Stimulated activated CD4-positive, alpha-beta T cell treated with anti-CD3 and anti-CD28 coated beads, Interleukin-2, amount 100 ng/mL, for 24 hours (primary cell): Measurements from ENCODE around the gene ASF1B.
A peak's percentile ranks its signal among the peaks of the same experiment; 100 is the strongest.
"Not testable (repeated sequence)": the region's sequence is repeated elsewhere in the genome, so short reads cannot be mapped to it uniquely, and the experiment has no call there.

ENCODE experiments used
- DNase-seq, 2 donors: peaks; one replicate each; pipeline ENCODE4 v3.0.0-alpha.2; 2020

Gene ASF1B

GRCh38 chr19:14159059-14159458, 22.7 kb upstream of the ASF1B start:
- DNase-seq = no peak

- DNase-seq = no peak
Measured at GRCh38 chr19:14158276-14159023, 22.1 kb upstream of the ASF1B start.

GRCh38 chr19:14156971-14157717, 20.8 kb upstream of the ASF1B start:
- no peak for DNase-seq

GRCh38 chr19:14156122-14156521, 19.7 kb upstream of the ASF1B start:
- no peak for DNase-seq

DNA sequence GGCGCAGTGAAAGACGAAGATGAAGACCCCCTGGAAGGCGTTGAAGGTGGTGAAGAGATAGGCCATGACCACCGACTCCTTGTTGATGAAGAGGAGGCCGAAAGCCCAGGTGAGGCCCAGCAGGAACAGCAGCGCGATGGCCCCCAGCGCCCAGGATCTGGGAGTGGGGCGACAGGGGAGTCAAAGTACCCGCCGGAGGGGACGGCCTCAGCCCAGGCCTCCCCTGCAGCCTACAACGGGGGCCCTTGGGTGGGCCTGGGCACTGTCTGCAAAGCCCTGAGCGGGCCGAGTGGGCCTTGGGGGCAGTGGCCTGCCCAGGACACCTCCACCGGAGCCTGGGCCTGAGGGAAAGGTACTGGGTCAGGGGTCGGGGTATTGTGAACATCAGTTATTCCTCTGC, 19.0 kb upstream of the ASF1B start:
- no peak for DNase-seq

GRCh38 chr19:14152713-14153112, 16.3 kb upstream of the ASF1B start:
- no peak for DNase-seq

DNA sequence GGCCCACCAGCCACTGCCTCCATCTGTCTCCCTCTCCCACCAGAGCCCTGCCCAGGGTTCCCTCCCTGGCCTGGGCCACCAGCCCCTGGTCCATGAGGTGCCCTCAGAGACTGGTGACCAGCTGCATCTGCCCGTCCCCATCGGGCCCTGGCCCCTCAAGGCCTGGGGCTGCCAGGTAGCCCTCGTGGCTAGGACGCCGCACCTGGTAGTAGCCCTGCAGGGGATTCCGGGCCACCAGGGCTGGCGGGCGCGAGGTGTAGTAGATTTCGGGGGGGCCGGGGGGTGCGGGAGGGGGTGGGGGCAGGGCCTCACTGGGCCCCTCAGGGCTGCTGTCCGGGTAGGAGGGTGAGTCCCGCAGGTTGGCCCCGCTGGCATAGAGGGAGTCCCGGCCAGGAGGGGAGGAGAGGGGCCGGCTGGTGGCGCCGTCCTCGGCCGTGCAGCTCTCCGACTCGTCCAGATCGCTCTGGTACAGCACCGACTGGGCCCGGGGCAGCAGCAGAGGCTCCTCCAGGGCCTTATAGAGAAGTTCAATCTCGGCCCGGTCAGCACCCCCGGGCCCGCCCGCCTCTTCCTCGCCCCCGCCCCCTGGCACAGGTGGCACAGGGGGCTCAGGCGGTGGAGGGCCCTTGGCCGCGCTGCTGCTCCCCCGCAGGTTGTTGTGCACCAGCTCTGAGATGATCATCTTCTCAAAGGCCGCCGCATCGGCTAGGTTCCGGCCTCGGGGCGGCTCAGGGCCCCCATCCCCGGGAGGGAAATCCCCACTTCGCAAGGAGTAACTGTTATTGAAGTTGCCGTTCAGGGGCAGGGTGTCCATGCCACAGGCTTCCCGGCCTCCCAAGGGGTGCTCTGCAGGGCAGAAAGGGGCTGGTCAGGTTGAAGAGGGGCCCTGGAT, 14.6 kb upstream of the ASF1B start:
- DNase-seq = no peak

GRCh38 chr19:14150041-14150769, 13.8 kb upstream of the ASF1B start:
- no peak for DNase-seq

DNA sequence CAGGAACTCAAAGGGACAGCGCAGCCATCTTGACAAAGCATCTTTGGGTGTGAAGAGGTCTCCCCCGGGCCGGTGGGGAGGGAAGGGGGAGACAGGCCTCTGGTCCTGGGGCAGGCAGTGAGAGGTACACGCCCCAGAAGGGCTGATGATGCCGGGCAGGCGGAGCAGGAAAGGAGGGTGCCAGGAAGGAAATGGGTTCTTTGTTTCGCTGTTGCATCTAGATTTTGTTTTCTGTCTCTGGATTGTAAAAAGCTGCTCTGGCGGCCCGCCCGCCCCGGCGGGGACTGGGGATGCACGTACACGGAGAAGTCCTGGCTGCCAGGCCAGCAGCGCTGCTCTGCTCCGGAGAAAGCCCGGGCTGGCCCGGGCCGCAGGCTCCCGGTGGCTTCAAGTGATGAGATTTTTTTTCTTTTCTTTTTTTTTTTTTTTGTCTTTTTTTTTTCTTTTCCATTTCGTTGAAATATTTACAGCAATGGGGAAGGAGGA, 13.2 kb upstream of the ASF1B start:
- peak; percentile 54 for DNase-seq

DNA sequence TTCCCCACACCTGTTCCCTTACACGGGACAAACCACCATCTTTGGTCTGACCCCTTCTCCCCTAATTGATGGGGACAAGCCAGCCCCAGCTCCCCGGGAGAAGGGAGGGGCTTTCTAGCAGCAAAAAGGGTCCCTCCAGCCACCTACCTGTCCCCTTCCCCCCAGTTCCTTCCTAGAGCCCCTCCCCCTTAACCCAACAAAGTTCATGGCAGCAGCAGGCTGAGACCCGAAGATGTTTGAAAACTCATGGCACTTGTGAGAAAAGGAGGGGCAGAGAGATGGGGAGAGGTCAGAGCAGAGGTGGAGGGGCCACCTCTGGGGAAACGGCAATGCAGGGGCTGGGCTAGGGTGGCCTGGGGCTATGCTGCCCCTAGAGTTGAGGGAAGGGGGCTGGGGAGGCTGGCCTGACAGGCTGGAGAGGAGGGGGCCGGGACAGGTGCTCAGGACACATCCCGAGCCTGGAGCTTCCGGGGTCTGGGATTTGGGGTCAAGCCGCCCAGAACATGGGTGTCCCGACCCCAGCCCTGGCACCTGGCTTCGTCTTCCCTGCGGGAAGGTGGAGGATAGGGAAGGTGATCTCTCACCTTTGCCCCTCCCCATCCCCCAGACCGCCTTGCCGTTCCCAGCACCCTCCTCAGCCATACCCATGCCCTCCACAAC, 12.5 kb upstream of the ASF1B start:
- DNase-seq = no peak

- peak; percentile 58 to 65 for DNase-seq
Measured at GRCh38 chr19:14147797-14148605, 11.6 kb upstream of the ASF1B start.

- no peak for DNase-seq
Measured at GRCh38 chr19:14146789-14147216, 10.4 kb upstream of the ASF1B start.

- not testable (repeated sequence) for DNase-seq
Measured at GRCh38 chr19:14146169-14146568, 9.8 kb upstream of the ASF1B start.

DNA sequence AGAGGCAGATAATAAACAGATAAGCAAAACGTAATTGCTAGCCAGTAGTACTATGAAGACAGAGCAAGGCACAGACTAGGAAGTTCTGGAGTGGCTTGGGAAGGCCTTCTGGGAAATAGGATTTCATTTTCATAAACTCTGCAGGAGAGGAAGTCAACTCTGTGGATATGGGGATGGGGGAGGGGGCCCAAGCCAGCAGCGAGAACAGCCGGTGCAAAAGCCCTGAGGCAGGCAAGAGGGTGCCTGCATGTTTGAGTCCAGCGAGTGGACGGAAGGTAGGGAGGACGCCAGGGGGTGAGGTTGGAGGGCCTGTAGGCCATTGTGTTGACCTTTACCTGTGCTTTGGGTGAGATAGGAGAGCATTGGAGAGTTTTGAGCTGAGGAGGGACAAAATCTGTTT, 9.0 kb upstream of the ASF1B start:
- no peak for DNase-seq

- no peak for DNase-seq
Measured at GRCh38 chr19:14142262-14143190, 6.1 kb upstream of the ASF1B start.

DNA sequence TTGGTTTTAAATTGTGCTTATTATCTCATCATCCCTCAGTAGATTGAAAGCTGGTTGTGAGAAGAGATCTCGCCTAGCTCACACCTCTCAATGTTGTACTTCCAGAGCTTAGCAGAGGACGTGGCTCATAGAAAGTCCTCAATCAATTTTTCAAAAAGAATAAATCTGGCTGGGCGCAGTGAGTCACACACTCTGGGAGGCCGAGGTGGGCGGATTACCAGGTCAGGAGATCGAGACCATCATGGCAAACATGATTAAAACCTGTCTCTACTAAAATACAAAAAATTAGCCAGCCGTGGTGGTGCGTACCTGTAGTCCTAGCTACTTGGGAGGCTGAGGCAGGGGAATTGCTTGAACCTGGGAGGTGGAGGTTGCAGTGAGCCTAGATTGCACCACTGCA, 4.7 kb upstream of the ASF1B start:
- DNase-seq = peak in 1 of 2 donors; percentile 26

DNA sequence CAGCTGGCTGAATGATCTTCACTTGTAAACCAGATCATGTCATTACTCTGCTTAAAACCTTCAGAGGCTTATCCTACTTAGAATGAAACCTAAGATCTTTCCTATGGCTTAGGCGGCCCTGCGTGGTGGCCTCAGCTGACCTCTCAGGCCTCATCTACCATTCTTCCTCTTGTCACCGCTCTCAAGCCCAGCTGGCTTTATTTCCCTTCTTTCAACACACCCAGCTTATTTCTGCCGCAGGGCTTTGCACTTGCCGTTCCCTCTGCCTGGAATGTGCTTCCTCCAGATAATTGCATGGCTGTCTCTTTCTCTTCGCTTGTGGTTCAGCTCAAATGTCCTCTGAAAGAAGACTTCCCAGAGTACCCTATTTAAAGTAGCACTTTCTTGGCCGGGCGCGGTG, 3.6 kb upstream of the ASF1B start:
- no peak for DNase-seq

DNA sequence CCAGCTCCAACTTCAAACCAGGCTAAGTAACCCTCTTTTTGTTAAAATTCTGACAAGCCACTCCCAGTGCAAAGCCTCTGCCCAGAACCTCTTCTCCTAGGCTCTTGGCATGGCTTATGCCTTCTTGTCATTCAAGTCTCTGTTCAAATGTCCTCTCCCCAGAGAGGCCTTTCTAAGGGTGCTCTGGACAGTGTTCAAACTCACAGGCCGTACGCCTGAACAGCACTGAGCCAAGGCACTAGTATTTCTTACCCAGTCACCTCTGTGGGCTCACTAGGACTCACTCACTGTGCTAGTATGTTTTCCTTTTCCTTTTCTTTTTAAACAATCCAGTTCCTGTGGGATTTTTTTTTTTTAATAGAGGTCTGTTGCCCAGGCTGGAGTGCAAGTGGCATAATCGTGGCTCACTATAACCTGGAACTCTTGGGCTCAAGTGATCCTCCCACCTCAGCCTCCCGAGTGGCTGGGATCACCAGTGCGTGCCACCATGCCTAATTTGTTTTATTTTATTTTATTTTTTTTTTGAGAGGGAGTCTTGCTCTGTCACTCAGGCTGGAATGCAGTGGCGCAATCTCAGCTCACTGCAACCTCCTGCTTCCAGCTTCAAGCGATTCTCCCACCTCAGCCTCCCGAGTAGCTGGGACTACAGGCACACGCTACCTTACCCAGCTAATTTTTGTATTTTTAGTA, 2.3 kb upstream of the ASF1B start:
- no peak for DNase-seq

DNA sequence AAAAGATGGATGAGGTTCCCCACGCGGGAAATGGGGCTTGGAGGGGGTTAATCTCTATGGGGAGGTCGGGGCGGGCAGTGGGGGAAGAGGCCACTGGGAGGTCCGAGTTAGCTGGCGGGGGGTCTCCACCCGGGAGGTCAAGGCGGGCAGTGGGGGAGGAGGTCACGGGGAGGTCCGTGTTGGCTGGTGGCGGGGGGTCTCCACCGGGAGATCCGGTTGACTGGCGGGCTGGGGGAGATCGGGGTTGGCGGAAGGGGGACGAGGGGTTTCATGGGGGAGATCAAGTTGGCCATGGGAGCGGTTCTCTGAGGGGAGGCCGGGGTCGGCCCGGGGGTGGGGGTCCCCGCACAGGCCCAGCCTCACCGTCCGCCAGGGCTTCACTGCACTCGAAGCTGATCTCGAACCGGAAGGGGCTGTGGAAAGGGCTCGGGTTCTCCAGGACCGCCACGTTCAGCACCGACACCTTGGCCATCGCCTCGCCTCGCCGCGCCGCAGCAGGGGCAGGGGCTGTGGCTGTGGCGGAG, 342 bp downstream of the ASF1B start:
- DNase-seq = no peak
